ENCODE measurements around the gene HERC2.
"Not testable (repeated sequence)": the region's sequence is repeated elsewhere in the genome, so short reads cannot be mapped to it uniquely, and the experiment has no call there.

Gene HERC2

DNA sequence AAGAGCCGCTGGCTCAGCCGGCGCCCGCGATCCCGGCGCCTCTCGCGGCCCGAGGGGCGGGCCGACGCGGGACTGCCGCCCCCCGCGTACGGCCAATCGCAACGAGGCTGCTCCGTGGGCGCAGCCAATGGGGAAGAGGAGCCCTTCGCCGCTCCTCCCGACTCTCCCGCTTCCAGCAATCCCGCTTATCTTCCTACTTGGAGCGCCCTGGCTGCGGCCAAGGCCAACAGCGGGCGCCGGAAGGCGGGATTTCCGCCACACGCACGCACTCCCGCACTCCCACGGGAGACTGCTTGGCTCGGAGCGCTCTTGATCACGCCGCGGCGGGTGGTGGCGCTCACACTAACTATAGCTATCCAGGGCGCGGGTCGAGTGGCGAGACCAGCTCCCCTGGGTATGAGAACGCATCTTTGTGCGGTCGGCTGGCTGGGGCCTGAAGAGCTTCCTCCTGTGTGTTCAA is at the start of gene HERC2:
Gene HERC2 (minus strand): TSS at position 51 of the 460 bp plus-strand sequence. CDS start 746 bp downstream, outside the sequence.
- not testable (repeated sequence) for DNase-seq

DNA sequence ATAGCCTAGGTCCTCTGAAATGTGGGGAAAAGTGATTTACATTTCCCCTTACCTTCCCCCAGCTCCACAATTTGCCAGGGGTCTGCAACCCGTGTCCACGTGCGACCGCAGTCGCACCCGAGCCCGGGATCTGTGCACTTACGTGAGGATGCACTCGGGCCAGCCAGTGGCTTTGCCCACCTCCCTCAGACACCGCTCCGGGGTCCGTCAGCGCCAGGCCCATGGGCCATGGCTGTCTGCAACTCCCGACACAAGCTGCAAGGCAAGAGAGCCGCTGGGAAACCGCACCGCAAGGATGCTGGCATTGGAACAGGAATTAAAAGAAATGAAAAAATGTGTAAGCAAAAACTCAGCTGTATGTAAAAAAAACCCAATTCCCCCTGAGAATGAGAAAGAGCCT is 43.5 kb upstream of the HERC2 start:
- not testable (repeated sequence) for DNase-seq

- not testable (repeated sequence) for DNase-seq
Observed at GRCh38 chr15:28357984-28358383, 36.0 kb upstream of the HERC2 start, which contains the start of gene GOLGA6L24. Gene GOLGA6L24, minus strand, starts transcription at chr15:28358084. Its CDS starts 61 bp downstream, at chr15:28358023.

- not testable (repeated sequence) for DNase-seq
Observed at GRCh38 chr15:28321358-28322078, 461 bp downstream of the HERC2 start.

- DNase-seq: not testable (repeated sequence)
Observed at GRCh38 chr15:28319725-28320124, 2.3 kb downstream of the HERC2 start.

DNA sequence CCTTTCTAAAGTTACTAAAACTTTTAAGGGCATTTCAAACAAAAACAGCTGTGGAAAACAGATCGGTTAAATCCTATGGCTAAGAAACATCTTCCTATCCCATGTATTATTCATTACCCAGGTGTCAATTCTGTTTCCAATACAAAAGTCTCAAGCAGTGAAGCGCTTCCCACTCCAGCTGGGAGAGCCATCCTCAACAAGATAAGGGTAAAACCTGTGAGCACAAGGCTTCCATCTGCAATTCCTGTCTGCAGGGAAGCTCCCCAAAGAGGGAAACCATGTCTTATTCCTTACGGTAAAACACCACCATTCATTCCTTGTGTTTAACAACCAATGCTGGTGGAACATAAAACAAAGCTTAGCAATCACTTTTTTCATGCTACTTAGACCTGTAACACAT is 3.2 kb downstream of the HERC2 start:
- not testable (repeated sequence) for DNase-seq

GRCh38 chr15:28318122-28318521 is 3.9 kb downstream of the HERC2 start:
- DNase-seq: not testable (repeated sequence)

DNA sequence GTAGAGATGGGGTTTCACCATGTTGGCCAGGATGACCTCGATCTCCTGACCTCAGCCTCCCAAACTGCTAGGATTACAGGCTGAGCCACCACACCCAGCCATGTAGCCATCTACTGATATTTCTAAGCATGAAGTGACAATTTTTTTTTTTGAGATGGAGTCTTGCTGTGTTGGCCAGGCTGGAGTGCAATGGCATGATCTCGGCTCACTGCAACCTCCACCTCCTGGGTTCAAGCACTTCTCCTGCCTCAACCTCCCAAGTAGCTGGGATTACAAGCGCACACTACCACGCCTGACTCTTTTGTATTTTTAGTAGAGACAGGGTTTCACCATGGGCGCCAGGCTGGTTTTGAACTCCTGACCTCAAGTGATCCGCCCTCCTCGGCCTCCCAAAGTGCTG is 5.0 kb downstream of the HERC2 start:
- not testable (repeated sequence) for DNase-seq

GRCh38 chr15:28310454-28310853 is 11.5 kb downstream of the HERC2 start:
- DNase-seq: not testable (repeated sequence)

DNA sequence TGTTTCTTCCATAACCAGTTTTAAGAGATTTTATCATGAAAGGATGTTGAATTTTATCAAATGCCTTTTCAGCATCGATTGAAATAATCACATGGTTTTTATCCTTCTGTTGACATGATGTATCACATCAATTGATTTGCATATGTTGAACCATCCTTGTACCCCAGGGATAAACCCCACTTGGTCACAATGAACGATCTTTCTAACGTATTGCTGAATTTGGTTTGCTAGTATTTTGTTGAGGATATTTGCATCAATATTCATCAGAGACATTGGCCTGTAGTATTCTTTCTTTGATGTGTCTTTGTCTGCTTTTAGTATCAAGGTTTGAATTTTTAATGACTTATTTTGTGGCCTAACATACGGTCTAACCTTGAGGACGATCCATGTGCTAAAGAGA is 13.3 kb downstream of the HERC2 start:
- DNase-seq: not testable (repeated sequence)

GRCh38 chr15:28305700-28306099 is 16.3 kb downstream of the HERC2 start:
- DNase-seq: not testable (repeated sequence)

DNA sequence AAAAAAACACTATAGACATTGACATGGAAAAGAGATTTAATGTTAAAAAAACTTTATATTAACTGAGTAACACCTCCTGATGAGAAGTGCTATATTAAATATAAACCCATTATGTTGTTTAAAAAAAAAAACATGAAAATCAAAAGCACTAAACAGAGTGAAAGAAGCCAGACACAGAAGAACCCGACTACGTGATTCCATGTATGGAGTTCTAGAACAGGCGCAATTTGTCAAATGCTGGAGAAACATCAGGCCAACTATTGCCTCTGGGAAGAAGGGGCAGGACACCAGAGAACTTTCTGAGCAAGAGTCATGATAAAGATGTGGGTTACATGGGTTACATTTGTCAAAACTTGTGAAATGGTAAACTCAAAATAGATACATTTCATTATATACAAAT is 24.5 kb downstream of the HERC2 start:
- not testable (repeated sequence) for DNase-seq

DNA sequence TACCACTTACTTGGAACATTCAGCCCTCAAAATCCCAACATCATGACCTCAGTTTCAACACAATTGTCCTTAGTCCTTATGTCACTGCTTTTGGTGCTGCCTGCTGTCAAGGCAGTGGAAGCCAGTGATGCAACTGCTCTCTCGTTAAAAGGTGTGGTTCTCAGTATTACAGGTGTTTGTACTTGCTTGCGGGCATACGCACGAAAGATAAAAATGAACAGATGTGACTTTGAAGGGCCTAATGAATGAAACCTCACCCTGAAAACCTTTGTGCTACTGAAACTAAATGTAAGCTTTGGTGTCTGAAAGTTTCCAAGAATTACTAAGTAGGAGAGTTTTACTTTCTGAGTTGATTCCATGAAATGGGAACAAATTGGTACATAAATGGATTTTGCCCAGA is 25.2 kb downstream of the HERC2 start:
- DNase-seq: not testable (repeated sequence)

DNA sequence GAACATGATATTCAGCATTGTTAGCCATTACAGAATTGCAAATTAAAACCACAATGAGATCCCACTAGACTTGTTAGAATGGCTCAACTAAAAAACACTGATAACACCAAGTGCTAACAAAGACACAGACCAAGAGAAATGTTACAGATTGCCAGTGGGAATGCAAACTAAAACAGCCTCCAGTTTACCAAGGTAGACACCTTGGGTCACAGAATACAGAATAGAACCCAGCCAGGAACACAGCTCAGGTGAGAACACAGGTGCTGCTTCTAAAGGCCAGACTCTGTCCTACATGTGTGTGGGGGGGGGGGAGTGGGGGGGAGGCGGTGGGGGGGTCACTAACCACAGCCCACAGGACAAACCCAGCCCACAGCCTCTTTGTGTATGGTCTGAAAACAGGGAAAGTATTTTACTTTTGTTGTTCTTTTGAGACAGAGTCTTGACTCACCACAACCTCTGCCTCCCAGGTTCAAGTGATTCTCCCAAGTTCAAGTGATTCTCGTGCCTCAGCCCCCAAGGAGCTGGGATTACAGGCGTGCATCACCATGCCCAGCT is 26.9 kb downstream of the HERC2 start:
- not testable (repeated sequence) for DNase-seq

- not testable (repeated sequence) for DNase-seq
Observed at GRCh38 chr15:28294560-28294959, 27.4 kb downstream of the HERC2 start.

DNA sequence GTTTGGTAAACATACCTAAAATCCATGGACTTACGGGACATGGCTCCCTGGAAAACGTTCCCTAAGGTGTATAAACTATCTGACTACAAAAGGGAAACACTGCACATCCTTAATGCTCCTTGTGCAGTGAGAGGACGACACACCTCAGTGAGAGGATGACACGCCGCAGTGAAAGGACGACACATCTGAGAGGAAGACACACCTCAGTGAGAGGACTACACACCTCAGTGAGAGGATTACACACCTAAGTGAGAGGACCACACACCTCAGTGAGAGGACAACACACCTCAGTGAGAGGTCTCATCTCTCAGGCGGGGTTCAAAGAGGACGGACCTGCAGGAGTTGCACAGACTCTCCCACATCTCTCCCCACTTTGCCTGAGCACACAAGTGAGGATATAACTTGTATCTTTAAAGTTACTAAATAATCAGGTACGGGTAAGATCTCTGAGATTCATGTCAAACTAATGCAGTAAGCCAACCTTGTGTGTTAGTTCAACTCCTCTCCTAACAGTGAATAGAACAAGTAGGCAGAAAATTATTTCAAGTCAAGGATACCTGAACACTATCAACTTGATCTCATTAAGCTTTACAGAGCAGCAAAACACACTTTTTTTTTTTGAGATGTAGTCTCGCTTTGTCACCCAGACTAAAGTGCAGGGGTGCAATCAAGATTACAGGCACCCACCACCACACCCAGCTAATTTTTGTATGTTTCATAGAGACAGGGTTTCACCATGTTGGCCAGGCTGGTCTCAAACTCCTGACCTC is 32.1 kb downstream of the HERC2 start:
- no peak for DNase-seq

- DNase-seq: not testable (repeated sequence)
Observed at GRCh38 chr15:28288830-28289693, 32.9 kb downstream of the HERC2 start.

DNA sequence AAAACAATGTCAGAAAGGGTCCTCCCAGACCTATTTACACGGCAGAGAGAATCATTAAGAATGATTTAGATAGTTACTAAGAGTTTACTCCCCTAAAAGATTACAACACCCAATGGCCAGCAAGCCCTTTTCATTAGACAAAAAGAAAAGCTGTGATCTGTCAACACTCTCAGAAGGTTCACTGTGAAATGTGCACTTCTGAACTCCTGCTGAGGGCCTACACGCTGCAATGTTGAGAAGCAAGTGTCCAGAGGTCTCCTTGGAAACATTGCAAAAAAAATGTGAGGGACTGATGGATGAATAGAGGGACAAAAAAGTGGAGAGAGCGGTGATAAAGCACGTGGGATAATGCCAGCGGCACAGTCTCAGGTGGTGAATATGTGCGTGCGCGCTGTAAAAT is 35.3 kb downstream of the HERC2 start:
- DNase-seq: not testable (repeated sequence)

- DNase-seq: no peak
Observed at GRCh38 chr15:28286031-28286430, 35.9 kb downstream of the HERC2 start.

DNA sequence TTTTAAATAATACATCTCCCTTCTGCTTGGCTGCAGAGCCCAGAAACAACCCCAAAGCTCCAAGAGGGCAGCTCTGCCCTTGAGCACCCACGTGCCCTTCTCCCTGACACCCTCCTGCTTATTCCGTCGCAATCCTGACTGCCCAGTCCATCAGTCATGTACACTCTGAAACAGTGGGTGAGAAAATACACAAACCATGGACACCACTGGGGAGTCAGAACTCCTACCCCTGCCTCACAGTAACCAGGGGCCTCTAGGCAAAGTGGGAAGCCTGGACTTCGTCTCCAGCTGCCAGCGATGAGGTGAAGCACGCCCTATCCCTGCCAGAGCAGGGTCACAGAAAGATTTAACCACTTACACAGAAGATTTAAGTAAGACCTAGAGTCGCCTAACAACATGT is 40.1 kb downstream of the HERC2 start:
- DNase-seq: no peak

DNA sequence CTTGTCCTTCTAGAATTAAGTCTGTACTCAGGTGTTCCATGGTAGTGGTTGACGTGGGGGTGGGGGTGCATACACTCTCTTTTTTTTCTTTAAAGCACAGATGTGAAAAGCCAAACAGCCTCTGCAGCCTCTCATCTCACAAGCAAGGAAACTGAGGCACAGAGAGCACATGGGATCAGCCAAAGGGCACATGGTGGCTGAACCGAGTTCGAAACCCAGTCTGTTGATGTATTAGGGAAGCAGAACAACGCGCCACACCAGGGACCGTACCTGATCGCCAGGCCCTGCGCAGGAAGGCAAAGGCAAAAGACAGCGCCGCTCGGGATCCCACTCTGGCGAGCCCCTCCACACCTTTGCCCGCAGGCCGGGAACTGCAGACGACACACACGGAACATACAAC is 47.3 kb downstream of the HERC2 start:
- DNase-seq: no peak

- DNase-seq: no peak
Observed at GRCh38 chr15:28273873-28274610, 47.9 kb downstream of the HERC2 start.

All from activated CD4-positive, alpha-beta T cell treated with anti-CD3 and anti-CD28 coated beads for 1 hour (primary cell).